GM10248 (cell line): ENCODE results near the gene ST6GALNAC6.
A peak's percentile ranks its signal among the peaks of the same experiment; 100 is the strongest.
"Not testable (repeated sequence)": the region's sequence is repeated elsewhere in the genome, so short reads cannot be mapped to it uniquely, and the experiment has no call there.

ENCODE experiments used
- CTCF ChIA-PET: fragments of 300-600 bp; sonication (Branson Sonifier 250); formaldehyde crosslinking; extraction: SDS; loops from one replicate; lab custom pipeline; 2021; ENCODE audit warnings: antibody characterized with exemption; lab: Yijun Ruan, JAX
- POLR2A ChIA-PET: fragments of 350-650 bp; sonication (Branson Sonifier 250); formaldehyde crosslinking; extraction: SDS; loops from one replicate; lab custom pipeline; 2020; ENCODE audit warnings: antibody characterized with exemption; lab: Yijun Ruan, JAX
- DNase-seq: peaks from one replicate; pipeline ENCODE4 v3.0.0; 2012; ENCODE audit errors: extremely low spot score
- TF ChIP-seq, protein P1 (sequence below): IDR thresholded peaks from 2 replicates; pipeline ENCODE4 v1.5.1; 2012; ENCODE audit warnings: mild to moderate bottlenecking, low read depth; ENCODE audit errors: extremely low read depth, missing control alignments, control extremely low read depth

ST6GALNAC6 gene

DNA sequence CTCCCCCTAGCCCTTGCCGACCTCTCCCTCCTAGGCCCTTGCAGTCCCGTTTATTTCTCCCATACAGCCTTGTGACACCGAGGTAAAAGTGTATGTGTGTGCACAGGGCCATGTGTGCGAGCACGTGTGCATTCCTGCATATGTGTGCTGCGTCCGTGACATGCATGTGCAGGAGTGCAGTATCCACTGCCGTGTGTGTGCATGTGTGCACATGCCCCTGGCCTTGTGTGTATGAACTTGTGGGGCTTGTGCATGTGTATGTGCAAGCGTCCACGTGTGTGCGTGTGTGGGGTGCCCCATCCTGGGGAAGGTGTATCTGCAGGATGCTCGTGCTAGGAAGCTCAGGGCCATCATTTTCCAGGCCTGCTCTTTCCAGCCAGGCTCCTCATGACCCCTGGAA is 28.5 kb downstream of the ST6GALNAC6 start:
- TF ChIP-seq, protein P1, sequence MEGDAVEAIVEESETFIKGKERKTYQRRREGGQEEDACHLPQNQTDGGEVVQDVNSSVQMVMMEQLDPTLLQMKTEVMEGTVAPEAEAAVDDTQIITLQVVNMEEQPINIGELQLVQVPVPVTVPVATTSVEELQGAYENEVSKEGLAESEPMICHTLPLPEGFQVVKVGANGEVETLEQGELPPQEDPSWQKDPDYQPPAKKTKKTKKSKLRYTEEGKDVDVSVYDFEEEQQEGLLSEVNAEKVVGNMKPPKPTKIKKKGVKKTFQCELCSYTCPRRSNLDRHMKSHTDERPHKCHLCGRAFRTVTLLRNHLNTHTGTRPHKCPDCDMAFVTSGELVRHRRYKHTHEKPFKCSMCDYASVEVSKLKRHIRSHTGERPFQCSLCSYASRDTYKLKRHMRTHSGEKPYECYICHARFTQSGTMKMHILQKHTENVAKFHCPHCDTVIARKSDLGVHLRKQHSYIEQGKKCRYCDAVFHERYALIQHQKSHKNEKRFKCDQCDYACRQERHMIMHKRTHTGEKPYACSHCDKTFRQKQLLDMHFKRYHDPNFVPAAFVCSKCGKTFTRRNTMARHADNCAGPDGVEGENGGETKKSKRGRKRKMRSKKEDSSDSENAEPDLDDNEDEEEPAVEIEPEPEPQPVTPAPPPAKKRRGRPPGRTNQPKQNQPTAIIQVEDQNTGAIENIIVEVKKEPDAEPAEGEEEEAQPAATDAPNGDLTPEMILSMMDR = no peak
- ChIA-PET CTCF (interaction anchor here (1.0 to 3.9 kb wide), 26 partner anchors 8 to 285 kb away, joined by 3 to 35 read pairs (median 10); partner anchors contain the start of genes ENG, SH2D3C and TOR2A), POLR2A (no interaction called here)
- no peak for DNase-seq

DNA sequence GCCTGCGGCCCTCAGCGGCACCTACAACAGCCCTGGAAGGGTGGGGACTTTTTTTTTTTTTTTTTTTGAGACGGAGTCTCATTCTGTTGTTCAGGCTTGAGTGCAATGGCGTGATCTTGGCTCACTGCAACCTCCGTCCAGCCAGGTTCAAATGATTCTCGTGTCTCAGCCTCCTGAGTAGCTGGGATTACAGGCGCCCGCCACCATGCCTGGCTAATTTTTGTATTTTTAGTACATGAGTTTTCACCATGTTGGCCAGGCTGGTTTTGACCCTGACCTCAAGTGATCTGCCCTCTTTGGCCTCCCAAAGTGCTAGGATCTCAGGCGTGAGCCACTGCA is 29.3 kb downstream of the ST6GALNAC6 start:
- not testable (repeated sequence) for DNase-seq
- ChIA-PET CTCF (interaction anchor here (0.7 to 3.9 kb wide), 56 partner anchors 9 to 420 kb away, joined by 3 to 35 read pairs (median 7); partner anchors contain the start of genes CDK9, ENG, PIP5KL1 and PTRH1), POLR2A (interaction anchor here (0.6 to 0.7 kb wide), 4 partner anchors 73 to 420 kb away, joined by 3 to 6 read pairs (median 4); partner anchors contain the start of gene TOR2A)

DNA sequence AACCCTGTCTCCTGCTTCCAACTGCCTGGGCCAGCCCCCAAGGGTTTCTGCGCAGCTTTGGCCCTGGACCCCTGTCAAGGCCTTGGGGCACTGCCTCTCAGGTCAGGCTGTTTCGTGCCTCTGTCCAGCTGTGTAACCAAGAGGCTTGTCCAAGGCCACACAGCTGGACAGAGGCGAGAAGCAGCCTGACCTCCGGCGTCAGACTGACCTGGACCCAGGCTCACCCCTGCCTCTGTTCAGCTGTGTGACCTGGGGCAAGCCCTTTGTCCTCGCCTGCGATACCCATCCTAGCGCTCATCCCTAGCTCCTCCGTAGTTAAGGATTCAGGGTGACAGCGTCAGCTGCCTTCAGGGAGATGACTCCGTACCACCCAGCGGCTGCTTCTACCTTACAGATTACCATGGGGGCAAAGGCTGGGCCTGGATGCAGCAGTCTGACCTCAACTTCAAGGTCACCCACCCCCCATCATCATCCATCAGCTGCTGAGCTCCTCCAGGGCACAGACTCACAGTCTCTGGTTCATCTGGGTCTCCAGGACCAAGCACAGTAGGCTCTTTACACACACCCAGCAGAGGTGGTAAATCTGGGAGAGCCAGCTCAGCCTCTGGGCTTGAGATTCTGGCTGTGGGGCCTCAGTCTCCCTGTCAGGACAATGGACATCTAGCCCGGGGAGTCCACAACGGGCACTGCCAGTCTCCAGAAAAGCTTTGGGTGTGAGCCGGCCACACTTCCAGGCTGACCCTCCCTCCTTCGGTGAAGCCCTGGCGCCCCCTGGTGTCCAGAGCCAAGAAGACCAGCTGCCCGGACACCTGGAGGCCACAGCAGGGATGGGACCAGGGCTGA is 29.9 kb downstream of the ST6GALNAC6 start:
- TF ChIP-seq, protein P1 = peak; percentile 96
- CTCF ChIA-PET = interaction anchor here (0.6 to 3.9 kb wide), 60 partner anchors 9 to 419 kb away, joined by 3 to 35 read pairs (median 7); partner anchors contain the start of genes CDK9, ENG, PIP5KL1 and PTRH1
- DNase-seq = peak; percentile 94
- POLR2A ChIA-PET = interaction anchor here (0.6 to 0.7 kb wide), 3 partner anchors 73 to 135 kb away, joined by 3 to 6 read pairs (median 3); partner anchors contain the start of gene TOR2A

DNA sequence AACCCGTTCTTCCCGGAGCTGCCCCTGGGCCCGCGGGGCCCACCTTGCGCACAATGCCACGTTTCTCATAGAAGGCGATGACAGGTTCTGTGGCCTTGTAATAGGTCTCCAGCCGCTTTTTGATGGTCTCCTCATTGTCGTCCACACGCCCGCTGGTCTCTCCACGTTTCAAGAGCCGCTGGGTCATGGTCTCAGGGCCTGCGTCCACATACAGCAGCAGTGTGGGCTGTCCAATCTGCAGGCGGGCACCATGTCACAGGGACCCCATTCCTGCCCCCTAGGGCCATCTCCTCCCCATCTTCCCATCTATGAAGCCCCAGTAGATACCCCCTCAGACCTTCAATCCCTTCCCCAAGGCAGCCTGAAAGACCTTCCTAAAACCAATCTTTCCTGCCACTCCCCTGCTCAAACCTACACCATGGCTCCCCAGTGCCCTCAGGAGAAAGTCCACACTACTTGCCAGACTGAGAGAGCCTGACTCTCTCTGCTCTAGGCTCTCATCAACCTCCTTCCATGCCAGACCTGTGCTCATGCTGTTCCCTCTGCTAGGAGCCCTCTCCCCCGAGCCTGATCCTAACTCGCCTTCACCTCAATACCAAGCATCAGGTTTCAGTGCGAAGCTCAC is 31.0 kb downstream of the ST6GALNAC6 start:
- CTCF ChIA-PET = interaction anchor here (1.4 to 3.9 kb wide), 20 partner anchors 9 to 167 kb away, joined by 3 to 35 read pairs (median 12); partner anchors contain the start of genes CDK9, SH2D3C, ST6GALNAC6 and TOR2A
- POLR2A ChIA-PET = no interaction called here
- TF ChIP-seq, protein P1 = no peak
- DNase-seq = no peak

DNA sequence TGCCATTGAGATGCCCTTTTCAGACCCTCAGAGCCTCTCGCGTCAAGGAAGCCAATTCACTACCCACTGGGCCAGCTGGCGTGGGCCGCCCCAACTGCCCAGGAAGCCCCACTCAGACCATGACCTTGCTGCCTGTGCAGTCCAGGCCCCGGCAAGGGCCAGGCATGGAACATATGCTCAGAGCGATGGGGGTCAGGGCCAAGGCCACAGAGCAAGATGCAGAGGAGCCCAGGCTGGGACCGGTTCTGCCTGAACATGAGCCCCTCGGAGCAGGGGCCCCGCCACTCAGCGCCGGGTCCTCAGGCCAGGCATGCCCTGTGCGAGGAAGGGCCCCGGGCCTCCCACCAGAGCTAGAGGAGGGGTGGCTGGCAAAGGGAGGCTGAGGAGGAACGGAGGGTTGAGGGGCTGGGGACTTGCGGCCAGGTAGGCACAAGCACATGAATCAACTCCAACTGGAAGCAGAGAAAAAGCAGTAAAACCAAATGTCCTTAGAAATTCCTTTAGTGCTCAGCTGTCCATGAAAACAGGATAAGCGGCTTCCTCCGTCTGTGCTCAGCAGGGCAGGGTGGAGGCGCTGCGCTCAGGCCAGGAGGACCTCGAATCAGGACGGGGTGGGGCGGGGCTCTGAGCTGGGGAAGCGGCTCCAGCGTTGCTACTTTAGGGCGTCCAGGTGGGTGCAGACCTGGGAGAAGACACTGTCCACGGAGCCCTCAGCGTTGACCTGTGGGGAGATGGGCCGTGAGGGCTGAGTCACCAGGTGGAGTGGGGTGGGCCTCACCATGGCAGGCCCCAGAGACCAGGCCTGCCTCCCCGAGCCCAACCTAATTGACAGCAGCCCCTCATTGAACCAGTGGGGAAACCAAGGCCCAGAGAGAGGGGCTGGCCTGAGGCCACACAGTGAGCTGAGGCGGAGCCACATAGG is 31.8 kb downstream of the ST6GALNAC6 start:
- ChIA-PET POLR2A (no interaction called here), CTCF (interaction anchor here (1.4 to 3.9 kb wide), 5 partner anchors 8 to 133 kb away, joined by 7 to 34 read pairs (median 21); partner anchors contain the start of genes CDK9 and TOR2A)
- TF ChIP-seq, protein P1 = no peak
- DNase-seq = no peak

DNA sequence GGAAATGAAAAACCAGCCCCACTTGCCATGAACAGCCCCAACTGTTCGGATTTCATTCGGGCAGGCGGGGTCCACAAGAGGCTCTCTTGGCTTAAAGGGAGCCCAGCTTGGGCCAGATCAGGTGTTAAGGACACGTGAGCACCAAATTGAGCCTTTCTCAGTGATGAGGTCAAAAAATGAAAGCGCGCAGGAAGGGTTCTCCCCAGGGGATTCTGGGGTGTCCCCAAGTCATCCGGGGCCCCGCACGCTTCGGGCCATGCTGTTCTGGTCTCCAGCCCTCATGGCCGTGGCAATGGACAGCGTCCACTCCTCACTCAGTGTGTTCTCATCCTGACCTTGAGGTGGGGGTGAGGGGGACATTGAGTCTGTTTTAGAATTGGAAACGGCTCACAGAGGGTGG is 32.9 kb downstream of the ST6GALNAC6 start:
- TF ChIP-seq, protein P1 = no peak
- CTCF ChIA-PET = interaction anchor here (2.8 to 3.0 kb wide), 2 partner anchors 12 to 132 kb away, joined by 11 read pairs; partner anchors contain the start of genes ENG and TOR2A

More for the DNA sequence above, 32.9 kb downstream of the ST6GALNAC6 start:
- POLR2A ChIA-PET = no interaction called here
- peak; percentile 72 for DNase-seq
